ENCODE data around the gene VWC2L.

VWC2L gene

DNA sequence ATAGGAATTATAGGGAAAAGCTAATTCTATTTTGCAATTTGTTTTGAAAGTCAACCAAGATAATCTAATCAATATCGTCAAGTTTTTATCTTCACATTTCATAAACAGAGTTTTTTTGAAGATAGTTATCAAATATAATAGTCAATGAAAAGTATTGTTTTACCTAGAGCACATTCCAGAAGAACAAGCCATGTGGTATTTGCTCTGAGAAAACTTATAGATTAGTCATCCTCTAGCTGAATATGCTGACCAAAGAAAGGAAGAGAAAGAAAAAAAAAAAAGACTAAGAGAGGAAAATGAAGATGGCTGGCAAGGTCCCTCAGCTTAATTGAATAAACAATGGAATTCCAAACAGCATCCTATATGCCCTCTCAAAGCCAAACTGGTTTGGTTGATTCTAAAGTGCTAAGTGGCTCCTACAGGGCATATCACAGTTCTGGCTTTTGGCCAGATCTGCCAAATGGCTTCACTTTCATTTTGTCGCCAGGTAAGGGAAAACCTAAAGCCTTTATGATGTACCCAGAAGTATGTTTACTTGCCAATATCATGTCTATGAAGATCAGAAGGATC, 132.6 kb downstream of the VWC2L start:
- no peak for DNase-seq

DNA sequence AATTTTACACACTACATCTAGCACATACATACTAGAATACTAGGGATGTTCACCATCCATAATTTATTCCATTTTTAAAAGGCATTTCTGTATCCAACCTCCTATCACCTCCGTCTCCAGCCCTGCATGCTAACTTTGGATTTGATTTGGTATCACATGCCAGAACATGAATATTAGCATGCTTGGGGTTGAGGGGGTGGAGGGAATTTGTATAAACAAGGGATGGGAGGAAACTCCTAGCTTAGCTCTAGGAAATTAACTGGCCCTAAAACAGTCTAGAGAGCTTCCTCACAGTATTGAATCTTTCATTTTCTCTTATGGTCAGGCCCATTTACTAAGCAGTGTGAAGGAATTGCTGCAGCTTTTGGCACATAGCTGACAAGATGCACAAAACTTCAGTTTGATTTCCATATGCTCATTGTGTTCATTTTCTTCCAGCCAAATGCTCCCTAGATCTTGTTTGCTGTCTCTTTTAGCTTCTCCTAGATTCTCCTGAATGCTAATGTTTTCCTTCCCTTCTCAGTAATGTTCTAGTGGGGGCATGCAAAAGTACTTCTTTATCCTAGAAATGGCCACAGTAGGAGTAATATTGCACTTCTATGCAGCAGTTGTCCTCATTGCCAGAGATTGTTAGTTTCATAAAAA, 135.2 kb downstream of the VWC2L start:
- no peak for DNase-seq

DNA sequence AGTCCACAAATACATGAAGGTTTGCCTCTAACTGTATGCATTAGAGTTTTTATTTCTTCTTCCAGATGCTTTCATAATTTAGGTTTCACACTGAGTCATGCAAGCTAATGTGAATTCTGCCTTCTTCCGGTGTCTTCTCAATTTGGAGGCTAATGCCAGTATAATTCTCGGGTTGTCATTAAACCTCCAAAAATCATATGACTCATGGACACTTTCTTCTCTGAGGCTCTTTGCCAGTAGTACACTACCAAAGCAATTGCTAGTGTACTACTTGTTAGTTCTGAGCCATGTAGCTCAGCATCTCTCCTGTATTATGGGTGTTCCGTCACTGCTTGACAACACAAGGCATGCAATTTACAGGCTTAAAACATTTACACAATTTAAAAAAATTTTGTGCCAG, 137.1 kb downstream of the VWC2L start:
- DNase-seq, result no peak

DNA sequence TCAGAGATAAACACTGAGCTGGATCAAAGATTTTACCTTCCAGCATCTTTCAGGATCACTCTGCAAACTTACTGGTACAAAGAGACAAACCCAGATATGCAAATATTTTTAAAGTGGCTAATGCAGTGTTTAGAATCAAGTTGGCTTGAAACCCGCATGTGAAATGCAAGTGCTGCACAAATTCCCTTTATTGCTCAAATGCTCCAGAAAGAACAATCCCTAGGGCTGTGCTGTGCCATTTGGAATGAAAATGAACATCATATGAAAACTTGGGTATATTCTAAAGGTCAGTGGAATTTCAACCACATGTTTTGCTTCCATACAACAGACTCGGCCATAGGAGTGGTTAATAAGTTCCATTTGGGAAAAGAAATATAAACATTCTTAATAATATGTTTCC, 139.1 kb downstream of the VWC2L start:
- no peak for DNase-seq

DNA sequence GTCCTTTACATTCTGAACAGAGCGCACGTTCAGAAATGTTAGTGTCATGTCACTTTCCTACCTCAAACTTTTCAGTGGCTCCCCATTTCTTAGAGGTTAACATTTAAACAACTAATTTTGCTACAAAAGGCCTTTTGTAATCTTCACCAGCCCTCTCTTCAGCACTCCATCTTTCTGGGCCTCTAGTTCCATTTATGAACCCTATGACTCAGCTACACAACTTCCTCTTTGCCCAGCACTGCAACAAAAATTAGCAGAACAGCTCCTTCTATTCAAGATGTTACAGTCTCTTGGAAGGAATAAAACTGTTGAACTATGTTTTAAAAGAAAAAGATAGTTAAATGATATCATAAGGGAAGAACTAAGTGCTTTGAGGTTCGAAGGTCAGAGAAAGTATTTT, 139.9 kb downstream of the VWC2L start:
- no peak for DNase-seq

DNA sequence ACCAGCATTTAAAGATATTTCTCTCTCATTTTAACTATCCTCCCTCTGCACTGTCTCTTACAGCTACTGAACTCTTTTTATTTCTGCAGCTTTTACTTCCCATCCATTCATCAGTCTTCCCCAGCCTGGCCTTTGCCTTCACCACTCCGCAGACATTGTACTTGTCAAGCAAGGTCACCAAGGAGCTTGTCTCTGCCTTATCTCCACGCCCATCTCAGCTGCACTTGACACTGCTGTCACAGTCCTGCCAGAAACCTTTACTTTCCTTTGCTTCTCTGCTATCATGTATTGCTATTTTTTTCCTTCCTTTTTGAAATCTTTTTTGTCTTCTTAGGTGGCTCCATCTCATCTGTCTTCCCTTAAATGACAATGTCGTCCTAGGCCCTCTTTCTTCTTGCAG, 147.0 kb downstream of the VWC2L start:
- DNase-seq, result no peak

DNA sequence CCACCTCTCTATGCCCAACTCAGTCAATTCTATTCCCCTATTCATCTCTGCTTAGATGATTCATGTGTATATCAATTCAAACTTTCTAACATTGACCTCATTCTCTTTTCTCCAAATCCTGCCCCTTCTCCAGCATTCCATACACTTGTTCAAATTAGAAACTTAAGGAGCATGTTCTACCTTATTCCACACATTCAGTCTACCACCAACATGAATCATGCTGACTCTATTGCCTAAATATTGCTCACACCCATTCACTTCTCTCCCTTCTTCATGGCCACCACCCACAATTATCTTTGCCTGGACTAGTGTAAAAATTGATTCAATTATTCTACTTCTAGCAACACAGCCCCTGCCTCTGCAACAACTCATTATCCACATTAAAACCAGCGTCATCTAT, 147.5 kb downstream of the VWC2L start:
- DNase-seq, result no peak

DNA sequence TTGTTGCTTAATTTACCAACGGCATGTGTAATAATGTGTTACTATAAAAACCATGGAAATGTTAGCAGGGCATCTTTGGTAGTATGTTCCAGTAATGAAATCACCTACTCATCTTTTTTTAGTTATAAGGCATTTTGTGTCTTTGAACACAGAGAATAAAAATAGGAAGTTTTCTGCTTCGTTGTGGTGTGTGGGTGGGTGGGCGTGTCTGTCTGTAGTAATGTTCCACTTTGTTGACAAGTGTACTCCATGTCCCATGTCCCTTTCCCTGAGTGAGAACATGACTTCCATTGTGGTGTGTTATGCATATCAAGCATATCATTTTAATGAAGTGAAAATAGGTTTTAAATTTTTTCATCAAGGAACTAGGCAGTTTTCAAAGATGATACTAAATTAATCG, 149.3 kb downstream of the VWC2L start:
- no peak for DNase-seq

DNA sequence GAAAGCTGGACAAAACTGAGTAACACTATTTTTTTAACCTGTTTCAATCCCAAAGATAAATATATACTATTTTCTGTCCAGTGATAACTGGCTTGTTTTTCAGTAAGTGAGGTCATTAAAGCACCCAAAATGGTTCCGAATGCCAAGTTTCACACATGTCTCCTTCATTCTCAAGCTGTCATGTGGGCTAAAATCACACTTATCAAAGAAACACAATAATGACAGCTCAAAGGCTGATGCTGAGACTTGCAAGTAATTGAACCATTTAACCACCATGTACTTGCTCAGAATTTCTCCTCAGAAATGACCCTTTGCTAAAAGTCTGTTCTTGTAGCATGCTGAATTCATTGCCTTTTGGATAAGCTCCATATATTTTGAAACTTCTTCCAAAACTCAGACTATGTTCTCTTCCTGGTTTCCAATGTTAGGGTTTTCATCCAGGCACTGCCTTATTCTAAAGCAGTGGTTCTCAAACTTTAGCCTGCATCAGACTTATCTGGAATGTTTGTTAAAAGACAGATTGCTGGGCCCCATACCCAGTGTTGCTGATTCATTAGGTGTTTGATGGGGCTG, 149.8 kb downstream of the VWC2L start:
- no peak for DNase-seq

DNA sequence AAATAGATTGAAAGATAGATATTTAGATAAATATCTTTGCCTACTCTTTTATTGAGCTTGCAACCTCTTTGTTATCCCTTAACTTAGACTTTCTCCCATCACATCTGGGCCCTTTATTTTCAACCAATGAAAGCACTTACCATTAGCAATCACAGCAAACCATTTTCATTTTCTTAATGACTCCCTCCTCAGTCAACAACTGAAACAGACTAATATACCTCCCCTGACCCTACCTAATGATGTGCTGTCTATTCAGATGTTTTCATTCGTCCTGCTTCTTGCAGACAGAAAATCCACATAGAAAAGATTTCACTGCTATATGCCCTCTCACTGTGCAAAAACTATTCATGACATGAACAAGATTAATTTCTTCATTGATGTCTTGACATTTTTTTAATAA, 154.4 kb downstream of the VWC2L start:
- no peak for DNase-seq

DNA sequence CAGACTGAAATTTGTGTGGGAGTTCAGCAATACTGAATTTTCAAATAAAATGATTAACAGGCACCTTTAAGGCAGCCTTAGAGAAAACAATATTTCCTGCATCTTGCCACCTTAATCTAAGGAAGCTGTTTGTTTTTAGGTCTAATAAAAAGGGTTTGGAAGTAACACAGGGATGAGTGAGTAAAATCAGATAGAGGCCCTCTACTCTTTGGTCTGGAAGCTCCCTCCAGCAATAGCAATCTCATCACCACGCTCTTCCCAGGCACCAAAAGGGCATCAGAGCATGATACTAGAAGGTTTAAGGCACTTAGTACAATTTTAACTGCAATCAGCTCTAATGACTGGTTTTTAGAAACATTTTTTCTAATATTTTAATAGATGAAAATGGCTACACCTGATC, 155.6 kb downstream of the VWC2L start:
- DNase-seq, result no peak

DNA sequence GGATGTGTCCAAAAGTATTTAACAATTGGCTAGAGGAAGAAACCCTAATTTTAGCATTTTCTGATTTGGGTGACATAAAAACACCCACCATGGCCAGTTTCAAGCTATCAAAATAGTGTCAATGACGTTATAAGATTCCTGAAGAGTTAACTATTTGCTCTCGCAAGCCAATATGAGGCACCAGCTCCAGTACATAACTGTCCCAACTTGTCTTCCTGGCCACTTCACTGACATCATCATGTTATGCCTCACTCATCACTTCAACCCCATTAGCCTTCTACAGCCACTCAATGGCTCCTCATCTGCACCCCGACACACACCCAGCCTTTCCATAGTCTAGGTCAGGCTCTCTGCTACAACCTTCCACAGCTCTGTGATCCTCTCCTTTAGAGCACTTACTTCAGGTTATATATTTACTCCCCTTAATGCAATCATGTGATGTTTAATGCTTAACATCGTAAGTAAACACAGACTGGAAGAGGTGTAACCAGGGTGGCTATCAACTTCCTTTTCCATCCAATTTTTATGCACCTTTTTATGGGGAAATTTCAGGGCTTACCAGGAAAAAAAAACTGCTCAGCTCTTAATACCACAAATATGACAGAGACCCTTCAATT, 158.7 kb downstream of the VWC2L start:
- DNase-seq, result no peak

DNA sequence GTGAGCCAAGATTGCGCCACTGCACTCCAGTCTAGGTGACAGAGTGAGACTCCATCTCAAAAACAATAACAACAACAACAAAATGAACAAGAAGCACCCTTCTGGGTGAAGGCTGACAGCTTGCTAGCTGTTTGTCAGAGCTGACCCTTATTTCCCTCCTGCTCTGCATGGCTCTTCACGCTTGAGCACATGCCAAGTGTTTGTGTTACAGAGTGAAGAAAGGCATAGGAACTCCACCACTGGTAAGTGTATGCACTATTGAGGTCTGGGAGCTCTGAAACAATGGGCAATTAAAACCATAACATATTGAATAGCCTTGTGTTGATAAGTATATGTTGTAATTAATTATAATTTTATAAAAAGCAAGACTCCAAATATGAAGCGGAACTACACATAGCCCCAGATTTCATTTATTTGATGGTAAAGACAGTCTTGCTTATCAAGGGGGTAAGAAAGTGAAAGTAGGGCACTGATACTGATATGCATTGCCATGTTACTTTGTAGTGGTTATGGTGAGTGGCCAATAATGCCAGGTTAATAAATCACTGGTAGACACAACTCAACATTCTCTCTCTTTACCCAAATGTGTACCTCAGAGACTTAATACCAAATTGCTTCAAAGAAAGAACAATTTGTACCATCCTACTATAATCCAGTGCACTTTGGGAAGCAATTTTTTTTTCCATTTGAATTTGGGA, 163.4 kb downstream of the VWC2L start:
- DNase-seq, result no peak

DNA sequence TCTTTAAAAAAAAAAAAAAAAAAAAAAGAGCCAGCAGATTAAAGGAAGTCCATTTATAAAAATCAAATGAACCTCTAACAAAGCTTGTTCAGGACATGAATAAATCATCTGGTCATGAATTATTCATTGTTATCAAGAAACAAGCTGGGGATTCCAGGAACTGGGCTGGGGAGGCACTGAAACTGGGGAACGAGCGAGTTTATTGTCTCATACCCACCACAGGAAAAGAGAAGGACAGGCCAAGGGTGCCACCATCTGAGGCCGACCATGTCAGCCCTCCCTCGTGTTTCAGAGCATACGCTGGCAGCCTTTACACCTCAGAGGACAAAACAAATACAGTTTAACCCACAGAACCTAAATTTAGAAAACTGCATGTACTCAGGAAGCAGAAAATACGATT, 164.2 kb downstream of the VWC2L start:
- no peak for DNase-seq

DNA sequence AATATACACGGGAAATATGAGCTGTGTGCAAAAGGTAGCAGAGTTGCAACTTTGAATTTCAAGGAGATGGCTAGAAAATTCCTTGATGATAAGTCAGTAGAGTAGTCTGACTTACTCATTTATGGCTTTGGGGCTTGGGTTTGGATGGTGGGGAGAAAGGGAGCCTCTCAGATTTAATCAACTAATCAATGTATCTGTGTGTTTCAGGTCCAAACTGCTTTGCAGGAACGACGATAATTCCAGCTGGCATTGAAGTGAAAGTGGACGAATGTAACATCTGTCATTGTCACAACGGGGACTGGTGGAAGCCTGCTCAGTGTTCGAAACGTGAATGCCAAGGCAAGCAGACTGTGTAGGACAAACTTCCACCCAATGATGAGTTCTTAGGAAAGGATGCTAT, 164.6 kb downstream of the VWC2L start:
- DNase-seq, result no peak

DNA sequence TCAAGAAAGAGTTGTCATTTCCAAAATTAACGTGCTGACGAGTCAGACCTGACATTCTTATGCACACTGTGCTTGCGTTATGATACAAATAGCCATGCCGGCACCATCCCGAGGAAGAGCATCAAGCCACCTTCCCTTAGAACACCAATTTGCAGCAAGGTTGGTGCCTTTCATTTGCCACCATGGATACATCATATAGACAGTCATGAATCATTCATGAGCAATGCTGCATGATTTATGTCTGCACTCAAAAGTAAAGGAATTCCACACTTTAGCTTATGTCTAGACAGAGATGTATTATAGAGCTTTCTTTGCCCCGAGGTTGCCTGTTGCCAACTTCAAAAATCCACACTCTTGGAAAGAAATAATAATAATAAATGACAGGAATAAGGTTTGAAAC, 166.9 kb downstream of the VWC2L start:
- DNase-seq, result no peak

DNA sequence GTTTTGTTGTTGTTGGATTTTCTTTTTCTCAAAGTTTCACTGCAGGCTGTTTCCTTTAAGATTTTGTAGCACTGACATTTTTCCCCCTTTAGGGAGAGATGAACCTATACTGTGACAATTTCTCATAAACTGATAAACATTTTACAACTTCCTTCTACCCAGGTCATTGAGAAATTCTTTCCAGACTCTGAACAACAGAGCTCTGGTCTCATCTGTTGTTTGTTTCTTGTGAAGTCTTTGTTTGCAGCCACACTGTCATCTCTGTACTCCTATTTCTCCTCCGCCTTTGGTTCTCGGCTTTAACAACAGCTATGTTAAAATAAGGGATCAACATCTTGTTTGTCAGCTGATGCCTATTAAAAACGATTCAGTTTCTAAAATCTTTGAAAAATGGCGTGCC, 167.6 kb downstream of the VWC2L start:
- DNase-seq, result no peak

DNA sequence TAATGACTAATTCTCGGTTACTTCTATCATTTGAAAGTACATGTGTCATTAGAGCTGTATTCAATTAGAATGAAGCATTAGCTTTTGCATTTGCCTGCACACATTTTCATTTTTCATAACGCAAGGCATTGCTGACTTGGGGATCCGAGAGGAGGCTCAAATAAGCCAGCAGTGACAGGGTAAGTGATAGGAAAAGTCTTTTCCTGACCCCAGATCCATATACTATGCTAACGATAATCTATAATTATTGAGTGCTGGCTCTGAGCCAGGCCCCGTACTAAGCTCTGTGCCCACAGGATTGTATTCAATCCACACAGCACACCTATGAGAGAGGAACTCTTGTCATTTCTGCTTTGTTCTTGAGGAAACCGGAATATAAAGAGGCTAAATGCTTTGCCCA, 168.2 kb downstream of the VWC2L start:
- DNase-seq, result no peak

DNA sequence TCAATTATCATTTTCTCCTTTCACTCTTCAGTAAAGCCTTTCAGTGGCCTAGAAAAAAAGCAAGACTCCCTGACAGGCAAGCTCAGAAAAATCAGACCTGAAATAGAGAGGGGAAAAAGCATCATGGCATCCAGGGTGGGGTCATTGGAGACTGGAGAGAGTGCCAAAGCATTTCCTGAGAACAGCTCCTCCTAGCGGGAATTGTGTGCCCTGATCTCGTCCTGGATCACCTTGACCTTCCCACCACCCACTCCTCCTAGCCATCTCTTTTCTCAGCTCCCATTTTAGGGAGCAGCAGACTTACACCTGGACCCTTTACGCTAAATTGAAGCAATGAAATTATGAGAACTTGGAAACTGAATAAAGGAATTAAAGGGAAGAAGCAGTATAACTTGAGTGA, 176.6 kb downstream of the VWC2L start:
- no peak for DNase-seq

DNA sequence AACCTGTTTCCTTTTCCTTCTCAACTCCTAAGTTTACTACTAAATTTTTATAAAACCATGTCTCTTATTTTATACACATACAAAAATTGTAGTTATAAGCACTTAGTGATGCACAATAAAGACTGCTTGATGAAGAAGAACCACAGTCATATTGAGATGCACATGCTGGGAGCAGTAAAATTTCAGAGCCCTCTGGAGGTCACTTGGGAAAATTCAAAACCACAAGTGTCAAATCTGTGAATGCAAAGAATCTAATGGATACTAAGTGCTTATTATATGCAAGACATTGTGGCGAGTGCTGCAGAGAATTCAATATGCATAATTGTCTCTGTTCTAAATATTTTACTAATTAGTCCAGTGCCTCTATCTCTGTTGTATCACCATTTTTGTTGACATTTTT, 180.5 kb downstream of the VWC2L start:
- no peak for DNase-seq

DNA sequence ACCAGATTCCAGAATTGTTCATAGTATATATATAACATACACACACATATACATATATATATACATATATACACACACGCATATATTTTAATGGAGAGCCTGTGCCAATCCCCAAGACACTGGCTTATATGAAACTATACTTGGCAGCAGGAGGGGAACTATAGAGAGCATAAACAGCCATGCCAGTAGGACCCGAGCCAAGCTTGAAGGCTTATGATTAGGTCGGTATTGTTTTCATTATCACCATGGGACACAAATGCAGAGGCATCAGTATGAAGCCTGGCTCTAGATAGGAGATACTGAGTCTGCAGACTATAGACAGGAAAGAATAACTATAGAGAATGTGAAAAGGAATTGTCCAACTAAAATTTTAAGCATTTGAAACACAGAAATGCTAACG, 181.2 kb downstream of the VWC2L start:
- no peak for DNase-seq

DNA sequence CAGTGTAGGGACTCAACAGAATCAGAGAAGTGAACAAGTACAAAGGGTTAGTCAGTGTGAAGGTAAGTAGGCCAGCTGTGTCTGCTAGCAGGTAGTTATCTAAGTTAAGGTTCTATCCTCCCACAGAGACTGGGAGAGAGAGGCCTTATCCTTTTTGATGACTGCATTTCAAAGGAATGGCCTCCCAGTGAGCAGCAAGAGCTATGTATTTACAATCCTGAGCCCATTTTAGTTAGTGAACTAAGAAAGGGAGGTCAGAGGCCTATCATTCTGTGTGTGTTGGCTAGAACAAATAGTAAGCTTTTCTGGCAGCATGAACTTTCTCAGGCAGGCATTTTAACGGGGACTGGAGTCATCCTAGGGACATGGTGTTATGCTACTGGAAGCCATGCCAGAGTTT, 182.9 kb downstream of the VWC2L start:
- no peak for DNase-seq

DNA sequence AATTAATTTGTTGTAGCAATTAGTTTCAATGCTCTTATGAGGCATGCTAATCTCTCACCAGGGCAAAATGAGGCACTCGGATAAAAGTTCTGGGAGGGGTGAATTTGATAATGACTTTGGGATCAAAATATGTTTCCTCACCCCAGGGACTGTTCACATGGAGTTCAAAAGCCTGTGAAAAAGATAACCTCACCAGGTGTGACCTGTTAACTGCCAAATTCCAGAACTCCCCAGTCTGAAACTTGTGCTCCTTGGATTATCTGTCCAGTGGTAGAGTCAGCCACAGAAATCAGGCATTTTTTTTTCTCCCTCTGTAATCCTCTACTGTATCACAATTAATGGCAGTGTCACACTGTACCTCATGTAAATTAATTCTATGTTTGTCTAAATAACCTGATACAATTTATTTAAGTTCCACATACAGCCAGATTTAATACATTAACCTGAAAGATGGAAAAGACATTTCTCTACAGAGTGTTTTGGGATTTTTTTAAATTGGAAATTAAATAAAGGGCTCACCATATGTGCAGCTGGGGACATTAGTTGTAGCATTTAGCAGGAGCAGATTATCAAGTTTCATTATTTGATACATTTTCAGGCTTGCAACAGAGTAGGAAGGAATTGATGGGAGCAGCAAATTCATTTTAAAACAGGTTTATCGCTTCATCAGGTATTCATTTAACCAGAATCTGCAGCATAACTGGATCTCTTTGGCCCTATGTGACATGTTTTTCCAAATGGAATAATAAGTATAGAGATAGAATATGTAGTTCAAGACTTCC, 191.2 kb downstream of the VWC2L start:
- no peak for DNase-seq
